Activated effector memory CD4-positive, alpha-beta T cell treated with Interleukin-2 at 50 U/mL for 16 hours (primary cell): ENCODE results near the gene RPS15.

Experiments
- DNase-seq: peaks from one replicate; pipeline ENCODE4 v3.0.0-alpha.2; 2020

Gene RPS15

DNA sequence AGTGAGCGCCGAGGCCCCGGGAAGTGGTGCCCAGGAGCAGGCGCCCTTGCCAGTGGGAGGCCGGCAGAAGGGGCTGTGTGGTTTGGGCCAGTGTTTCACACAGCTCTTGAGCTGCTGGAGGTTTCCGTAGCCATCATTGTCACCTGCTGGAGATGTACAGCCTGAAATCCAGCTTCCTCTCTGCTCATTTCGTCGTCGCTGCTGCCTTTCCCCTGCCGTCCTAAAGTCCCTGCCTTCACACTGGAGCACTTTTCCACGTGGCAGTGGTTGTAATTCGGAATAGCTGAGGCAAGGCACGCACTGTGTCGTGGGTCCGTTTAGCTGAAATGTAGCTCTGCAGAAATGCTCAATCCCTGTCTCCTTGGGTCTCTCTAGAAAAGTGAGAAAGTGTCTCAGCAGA is 17.6 kb upstream of the RPS15 start:
- no peak for DNase-seq

- DNase-seq: no peak
These were observed 16.8 kb upstream of the RPS15 start for GRCh38 chr19:1421218-1421957.

GRCh38 chr19:1421958-1422305 is 16.3 kb upstream of the RPS15 start:
- no peak for DNase-seq

DNA sequence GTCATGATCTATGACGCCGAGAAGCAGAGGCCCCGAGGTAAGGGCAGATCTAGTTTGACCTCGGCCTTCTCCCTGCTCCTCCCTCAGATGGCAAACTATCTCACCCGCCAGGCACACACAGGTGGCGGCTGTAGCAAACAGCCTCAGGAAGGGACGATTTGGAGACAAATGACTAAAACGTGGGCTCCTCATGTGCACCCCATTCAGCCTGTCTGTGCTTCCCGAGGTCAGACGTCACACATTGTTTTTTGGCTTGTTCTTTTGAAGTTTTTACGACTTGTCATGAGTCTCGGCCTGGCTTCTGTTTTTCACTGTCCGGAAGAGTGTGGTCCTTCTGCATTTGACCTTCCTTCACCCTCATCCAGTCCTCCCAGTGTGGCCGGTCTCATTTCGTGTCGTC is 15.8 kb upstream of the RPS15 start:
- DNase-seq: no peak

GRCh38 chr19:1422943-1423342 is 15.3 kb upstream of the RPS15 start:
- no peak for DNase-seq

DNA sequence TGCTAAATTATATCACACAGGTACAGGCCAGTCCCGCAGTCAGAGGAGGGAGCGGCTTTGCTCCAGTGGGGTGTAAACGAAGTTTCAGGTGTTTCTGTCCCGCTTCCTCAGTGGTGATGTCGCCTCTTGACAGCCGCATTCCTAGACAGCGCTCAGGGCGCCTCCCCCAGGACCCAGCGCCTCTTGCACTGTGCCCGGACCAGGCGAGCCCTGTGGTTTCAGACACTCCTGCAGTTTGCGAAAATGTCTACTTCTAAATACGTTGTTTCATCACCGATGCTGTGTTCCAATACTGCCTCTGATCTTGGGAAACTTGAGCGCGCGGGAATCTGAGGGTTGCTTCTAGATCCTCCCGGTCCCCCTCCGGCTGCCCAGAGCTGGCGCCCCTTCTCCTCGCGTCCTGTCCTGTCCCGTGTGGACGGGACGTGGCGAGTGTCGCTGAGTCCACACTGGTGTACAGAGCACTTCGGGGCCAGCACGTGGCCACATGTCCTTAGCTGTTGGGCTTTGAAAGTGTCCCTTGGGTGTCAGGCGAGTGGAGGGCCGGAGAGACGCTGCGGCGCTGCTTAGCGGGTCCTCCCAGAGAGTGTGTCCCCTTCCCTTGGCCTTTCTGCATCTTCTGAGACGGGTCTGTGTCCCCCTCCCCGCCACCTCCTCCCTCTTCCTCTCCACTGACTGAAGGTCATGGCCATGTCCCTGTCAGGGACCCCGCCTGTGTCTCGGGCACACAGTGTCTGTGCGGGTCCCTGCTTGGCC is 14.6 kb upstream of the RPS15 start:
- no peak for DNase-seq

GRCh38 chr19:1424192-1424955 is 13.8 kb upstream of the RPS15 start:
- no peak for DNase-seq

DNA sequence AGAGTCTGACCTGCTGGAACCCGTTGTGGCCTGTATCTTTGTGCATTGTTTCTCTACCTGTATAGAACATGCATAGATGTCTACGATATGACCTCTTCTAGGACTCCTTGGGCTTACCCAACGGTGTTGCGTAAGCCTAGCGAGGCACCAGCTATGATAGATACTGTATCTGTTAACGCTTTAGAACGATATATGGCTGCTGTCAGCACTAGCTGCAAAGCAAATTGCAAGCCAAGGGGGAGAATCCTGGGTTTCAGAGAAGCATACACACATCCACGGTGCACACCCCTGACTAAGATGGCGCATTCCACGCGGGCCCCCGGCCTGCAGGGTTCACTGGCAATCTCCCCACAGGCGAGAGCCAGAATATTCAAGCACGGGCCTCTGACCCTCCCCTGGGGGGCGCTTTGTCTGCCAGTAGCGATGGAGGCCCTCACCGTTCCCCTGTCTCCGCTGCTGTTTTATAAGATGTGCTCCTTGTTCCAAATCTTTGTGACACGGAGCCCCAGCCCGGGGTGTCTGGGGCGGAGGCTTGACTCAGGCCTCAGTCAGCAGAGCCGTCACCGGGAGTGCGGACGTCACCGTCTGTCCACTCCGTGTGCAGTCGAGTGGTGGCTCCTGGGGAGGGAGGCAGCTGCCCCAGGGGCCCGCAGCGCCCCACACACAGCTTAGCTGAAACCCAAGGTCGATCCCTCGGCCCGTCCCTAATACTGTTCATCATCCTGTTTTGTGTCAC is 12.9 kb upstream of the RPS15 start:
- no peak for DNase-seq

- DNase-seq: no peak
These were observed 12.3 kb upstream of the RPS15 start for GRCh38 chr19:1425902-1426301.

GRCh38 chr19:1426736-1427135 is 11.5 kb upstream of the RPS15 start:
- DNase-seq: no peak

- DNase-seq: no peak
These were observed 10.8 kb upstream of the RPS15 start for GRCh38 chr19:1427221-1427920.

GRCh38 chr19:1428738-1429391 is 9.3 kb upstream of the RPS15 start:
- DNase-seq: no peak

DNA sequence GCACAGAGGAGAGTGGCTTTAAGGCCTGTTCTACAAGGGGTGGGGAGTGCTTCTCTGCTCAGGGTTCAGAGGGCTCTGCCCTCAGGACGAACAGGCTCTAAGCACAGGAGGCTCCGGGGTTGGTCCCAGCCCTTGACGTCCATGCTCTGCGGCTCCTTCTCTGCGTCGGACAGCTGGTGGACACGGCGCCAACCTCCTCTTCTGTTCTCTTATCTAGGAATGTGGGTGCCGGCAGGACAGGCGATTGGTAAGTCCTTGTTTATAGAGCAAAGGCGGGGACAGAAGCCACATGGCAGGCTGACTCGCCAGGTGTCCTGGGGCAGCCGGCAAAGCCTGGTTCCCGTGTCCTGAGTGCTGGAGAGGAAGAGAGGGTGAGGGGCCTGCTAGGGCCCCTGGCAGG is 8.4 kb upstream of the RPS15 start:
- no peak for DNase-seq

DNA sequence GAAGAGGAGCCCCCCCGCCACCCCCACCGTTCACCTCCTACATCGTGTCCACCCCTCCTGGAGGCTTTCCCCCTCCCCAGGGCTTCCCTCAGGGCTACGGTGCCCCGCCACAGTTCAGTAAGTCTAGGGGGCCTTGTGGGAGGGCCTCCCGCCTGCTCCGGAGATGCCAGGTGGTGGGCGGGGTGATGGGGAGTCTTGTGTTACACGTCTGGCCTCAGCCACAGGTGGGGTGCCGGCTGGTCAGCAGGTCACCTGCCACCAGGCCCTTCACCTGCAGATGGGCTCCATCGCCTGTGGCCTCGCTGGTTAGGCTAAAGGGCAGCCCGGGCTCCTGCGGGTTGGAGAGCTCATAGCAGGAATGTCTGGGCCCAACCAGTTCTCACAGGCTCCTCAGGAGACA is 8.0 kb upstream of the RPS15 start:
- DNase-seq: no peak

DNA sequence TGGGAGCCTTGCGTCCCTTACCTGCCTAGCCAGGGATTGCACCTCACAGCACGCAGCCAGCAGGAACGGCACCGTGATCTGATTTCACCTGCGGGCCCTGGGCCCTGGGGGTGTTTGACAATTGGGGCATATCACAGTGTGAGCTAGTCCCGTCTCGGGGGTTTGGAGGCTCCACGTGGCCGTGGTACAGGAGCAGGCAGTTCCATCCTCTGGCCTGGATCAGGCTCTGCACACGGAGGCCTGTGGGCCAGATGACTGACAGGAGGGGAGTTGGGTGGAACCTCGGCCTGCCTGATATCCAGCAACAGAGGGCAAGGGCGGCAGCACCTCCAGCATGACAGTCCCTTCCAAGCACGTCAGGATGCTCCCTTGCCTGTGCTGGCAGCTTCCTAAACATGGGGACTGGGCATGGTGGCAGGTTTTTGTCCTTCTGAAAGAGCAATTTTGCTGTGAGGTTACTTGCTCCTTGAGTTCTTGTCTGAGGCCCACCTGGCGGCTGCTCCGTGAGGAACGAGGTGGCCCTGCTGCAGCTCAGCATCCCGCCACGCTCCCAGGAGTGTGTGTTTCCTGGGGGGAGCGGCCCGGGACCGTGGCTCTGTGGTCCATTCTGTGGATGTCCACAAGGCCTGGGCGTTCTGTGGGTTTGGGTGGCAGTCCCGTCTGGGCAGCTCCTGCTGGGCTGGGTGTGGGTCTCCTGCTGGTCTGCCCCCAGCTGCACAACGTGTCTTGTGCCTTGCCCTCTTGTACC is 6.3 kb upstream of the RPS15 start:
- no peak for DNase-seq

DNA sequence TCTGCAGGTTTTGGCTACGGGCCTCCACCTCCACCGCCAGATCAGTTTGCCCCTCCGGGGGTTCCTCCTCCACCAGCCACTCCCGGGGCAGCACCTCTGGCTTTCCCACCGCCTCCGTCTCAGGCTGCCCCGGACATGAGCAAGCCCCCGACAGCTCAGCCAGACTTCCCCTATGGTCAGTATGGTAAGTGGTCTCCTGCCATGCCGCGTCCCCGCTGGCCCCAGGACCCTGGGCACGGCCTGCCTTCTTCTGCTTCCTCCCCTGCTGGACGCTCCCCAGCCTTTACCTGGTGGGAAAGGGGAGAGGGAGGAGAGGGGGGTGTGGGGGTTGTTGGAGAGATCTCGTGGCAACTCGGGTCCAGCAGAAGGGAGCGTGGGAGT is 5.7 kb upstream of the RPS15 start:
- DNase-seq: no peak

GRCh38 chr19:1433119-1434039 is 4.8 kb upstream of the RPS15 start:
- no peak for DNase-seq

GRCh38 chr19:1434040-1434366 is 4.2 kb upstream of the RPS15 start:
- DNase-seq: no peak

- no peak for DNase-seq
These were observed 3.6 kb upstream of the RPS15 start for GRCh38 chr19:1434577-1435060.

- DNase-seq: no peak
These were observed 2.7 kb upstream of the RPS15 start for GRCh38 chr19:1435378-1435989.
